GM21723 (cell line): Measurements from ENCODE around the gene SHC3.

Source experiments
- ATAC-seq: cut with Tn5 transposase; IDR thresholded peaks from one replicate; pipeline ENCODE4 v1.9.1; 2021; ENCODE audit warnings: mild to moderate bottlenecking, moderate library complexity; ENCODE audit not compliant: unreplicated experiment

SHC3 gene

GRCh38 chr9:89006267-89006666 lies 172.4 kb downstream of the SHC3 start:
- no peak for ATAC-seq

DNA sequence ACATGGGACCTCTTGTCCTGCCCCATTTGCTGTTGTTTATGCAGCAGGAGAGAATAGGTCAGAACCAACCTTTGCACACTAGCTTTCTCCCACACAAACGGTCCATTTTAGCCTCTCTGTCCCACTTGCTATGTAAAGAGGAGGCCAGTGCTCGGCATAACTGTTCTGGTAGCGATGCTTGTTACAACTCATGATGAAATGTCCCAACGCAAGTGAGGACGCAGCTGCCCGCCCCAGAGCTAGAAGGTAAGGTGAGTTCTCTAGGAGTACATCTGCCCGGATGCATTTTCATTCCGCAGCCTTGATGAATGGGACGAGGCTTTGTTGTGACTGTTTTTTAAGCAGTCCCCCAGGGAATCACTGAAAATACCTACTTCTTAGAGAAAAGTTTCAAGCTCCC lies 173.3 kb downstream of the SHC3 start:
- no peak for ATAC-seq

GRCh38 chr9:89002987-89003386 lies 175.6 kb downstream of the SHC3 start:
- no peak for ATAC-seq

DNA sequence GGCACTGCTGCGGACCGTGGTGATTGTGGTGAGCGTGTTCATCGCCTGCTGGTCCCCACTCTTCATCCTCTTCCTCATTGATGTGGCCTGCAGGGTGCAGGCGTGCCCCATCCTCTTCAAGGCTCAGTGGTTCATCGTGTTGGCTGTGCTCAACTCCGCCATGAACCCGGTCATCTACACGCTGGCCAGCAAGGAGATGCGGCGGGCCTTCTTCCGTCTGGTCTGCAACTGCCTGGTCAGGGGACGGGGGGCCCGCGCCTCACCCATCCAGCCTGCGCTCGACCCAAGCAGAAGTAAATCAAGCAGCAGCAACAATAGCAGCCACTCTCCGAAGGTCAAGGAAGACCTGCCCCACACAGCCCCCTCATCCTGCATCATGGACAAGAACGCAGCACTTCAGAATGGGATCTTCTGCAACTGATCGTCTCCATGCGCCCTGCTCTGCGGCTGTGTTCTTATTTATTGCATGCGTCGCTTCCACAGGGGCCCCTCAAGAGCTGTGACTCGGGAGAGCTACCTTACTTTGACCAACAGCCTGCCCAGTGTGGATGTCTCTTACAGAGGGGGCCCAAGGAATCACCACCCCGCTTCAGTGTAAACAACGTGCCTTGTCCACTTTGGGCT lies 176.6 kb downstream of the SHC3 start:
- ATAC-seq = no peak

DNA sequence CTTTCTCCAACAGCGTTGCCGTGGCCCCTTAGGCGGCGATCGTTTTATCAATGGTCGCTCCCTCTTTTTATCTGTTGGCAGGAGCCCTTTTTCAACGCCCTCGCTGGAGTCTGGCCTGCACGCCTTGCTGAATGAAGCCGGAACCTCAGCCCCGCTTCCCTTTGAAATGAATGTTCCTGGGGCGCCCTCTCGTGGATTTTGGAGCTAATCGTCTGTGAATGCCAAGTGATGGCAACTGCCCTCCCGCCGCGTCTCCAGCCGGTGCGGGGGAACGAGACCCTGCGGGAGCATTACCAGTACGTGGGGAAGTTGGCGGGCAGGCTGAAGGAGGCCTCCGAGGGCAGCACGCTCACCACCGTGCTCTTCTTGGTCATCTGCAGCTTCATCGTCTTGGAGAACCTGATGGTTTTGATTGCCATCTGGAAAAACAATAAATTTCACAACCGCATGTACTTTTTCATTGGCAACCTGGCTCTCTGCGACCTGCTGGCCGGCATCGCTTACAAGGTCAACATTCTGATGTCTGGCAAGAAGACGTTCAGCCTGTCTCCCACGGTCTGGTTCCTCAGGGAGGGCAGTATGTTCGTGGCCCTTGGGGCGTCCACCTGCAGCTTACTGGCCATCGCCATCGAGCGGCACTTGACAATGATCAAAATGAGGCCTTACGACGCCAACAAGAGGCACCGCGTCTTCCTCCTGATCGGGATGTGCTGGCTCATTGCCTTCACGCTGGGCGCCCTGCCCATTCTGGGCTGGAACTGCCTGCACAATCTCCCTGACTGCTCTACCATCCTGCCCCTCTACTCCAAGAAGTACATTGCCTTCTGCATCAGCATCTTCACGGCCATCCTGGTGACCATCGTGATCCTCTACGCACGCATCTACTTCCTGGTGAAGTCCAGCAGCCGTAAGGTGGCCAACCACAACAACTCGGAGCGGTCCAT lies 177.4 kb downstream of the SHC3 start:
- no peak for ATAC-seq

DNA sequence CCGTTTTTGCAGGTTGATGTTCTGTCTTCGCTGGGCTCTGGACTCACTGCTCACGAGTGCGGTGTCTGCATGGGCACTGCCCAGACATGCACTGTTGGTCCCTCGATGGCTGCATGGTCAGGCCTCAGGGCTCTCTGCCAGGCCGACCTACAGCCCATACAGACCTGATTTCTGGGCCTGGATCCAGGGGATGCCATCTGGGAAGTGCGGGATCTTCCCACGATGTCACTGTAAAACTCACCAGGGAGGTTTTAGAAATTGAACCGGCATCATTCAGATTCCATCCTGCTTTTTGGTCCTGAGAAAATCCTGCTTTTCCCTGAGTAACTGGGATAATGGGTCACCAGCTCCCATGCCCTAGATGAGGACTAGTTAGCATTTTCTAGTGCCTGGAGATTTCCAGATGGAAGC lies 178.2 kb downstream of the SHC3 start:
- no peak for ATAC-seq

DNA sequence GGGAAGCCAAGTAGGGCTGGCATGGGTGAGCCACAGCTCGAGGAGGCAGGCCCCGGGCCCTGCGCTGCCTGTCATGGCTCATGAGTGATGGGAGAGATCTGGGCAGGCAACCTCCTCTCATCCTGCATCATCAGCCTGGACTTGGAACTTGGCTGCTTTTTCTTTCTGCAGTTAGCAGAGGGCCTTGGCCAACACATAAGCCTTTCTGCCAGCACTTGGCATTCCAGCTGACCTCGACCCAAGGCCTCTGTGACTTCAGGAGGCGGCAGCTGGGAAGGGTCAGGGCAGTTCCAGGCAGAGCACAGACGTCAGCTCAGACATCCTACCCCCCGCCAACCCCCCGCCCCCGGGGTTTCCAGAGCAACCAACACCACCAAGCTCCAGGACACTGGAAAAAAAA lies 179.7 kb downstream of the SHC3 start:
- ATAC-seq = no peak

- no peak for ATAC-seq
Measured at GRCh38 chr9:88998503-88998902, 180.1 kb downstream of the SHC3 start.

DNA sequence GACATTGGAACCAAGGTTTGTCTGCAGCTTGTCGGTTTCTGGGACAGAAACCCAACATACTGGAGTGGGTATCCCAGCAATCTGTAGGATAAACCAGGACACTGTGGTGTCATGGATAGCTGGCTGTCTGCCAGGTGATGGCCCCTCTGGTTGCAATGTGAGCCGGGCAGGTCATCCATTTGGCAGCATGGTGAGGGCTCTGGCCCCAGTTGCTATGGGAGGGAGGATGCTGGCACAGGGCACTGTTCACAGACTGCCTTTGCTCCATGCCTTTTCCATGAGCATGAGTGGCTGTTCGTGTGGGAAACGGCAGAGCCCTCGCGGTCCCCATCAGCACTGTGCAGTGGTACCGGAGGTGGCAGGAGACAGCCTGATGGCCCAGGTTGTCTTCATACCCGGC lies 181.0 kb downstream of the SHC3 start:
- no peak for ATAC-seq

DNA sequence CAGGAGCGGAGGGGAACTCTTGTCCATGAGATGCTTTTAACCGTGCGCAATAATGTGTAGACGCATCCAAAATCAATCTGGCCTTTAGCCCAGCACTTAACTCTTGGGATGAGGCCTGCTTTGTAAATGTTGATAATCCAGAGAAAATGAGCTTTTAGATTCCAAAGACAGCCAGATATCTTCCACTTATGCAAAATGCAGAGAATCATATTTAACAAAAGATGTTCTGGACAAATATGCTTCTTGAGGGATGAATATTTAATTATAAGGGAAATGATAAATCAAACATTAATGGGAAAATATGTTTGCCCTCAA lies 181.7 kb downstream of the SHC3 start:
- no peak for ATAC-seq

DNA sequence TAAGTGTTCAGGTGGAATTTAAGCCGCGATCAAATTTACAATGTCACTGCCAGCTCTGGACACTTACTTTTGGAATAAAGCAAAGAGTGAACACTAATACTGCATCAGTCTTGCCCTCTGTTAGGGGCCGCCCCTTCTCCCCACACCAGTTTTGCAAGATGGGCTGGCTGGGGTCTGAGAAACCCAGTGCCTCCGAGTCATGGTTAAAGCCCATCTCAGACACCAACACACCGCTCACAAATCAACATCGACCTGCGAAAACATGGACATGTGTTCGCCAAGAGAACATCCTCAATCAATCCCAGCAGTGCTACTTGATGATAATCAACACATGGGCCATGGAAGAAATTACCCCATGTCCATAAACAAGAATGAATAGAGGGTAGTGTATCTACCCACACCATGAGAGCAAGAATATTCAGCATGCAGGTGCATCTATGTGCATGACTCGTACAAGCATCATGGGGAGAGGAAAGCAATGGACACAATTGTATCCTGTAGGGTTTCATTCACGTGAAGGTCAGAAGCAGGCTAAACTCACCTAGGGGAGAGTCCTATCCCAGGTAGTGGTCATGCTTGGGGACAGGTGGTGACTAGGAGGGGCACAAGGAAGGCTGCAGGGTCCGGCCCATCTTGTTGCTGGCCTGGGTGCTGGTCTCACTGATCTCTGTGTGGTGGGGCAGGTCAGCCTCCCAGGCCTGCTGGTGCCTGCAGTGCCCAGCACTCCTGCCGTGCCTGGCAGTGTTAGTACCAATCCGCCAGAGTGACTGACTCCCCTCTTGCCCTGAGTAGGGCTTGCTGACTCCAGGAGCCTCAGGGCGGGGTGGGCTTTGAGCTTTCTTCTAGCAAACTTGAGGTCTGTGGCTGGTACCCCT lies 182.3 kb downstream of the SHC3 start:
- ATAC-seq = no peak

GRCh38 chr9:88995627-88996026 lies 183.0 kb downstream of the SHC3 start:
- ATAC-seq = no peak

DNA sequence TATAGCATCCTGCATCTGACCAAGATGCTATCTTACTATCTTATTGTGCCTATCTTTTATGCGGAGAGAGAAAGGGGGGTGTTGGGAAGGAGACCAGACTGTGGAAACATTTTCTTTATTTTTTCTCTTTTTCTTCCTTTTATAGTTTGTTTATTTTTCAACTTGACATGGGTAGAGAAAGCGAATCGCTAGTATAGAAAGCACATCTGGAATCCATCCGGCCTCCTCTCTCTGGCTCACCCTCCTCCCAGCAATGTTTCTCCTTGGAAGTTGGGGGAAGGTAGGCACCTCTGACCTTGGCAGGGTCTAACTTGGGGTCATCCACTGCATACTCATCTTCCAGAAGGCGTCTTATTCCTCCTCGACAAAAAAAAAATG lies 183.4 kb downstream of the SHC3 start:
- no peak for ATAC-seq

DNA sequence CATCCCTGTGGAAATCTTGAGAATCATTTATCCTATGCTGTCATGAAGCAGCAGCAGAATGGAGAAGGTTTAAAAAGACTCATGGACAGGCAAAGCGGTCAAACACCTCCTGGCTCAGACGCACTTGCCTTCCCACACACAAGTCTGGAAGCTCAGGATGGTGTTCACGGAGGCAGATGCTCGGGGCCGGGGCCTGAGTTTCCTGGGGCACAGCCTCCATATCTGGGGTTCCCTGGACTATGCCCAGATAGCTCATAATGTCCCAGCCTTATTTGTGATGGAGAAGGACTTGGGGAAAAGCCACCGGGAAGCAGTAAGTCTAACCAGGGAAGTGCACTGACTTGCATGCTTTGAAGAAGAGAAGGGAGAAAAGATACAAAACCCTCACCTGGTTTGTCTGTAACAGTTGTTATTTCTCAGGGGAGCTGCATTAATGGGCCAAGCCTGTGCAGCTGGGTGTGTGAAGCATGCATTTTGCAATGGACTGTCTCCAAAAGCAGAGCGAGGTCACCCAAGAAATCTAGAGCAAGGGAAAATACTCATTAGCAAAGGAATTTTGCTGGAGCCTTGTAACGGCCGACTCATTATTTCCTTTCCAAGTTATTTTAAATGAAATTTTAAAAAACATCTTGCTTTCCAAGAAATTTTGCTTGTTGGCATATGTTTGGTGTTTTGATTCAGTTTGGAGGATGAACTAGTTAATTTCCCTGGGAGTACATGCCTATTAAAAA lies 184.0 kb downstream of the SHC3 start:
- no peak for ATAC-seq

DNA sequence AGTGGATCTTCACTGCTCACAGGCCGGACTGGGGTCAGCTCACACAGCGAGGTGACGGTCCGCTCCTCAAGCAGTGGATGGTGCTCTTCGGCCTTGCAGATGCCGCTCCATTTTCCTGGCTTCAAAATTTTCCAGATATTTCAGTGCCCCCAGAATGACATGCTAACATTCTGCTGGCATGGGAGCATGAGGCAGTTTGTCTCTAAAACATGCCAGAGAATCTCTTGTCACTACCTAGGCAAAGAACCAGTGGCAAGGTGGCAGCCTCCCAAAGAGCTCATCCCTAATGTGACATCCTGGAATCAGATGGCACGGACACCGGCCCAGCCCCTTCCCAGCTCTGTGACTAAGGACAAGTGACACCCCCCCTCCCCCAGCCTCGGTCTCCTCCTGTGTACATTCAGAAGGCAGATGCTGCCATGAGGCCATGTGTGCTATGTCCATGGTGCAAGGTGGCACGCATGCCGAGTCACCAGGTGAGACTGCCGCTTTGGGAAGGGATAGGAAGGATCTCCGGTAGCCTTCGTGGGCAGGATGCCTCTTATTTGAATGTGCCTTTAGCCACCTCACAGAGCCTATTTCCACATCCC lies 184.7 kb downstream of the SHC3 start:
- no peak for ATAC-seq

DNA sequence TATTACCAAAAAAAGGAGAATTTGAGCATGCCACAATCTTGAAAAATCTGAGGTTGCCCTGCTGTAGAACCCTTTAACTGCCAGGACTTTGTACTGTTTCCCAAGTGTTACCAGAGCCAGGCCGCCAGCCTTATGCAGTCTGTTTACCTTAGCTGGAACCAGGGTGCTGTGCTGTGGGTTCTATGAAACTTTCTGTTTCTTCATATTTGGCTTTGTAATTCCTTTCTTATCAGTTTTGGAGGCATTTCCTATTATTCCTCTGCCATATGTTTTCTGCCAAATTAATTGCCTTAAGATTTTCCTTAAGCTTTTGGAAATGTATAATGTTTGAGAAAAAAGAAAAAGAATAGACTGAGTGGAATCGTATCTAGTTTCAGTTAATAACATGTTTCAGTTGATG lies 185.3 kb downstream of the SHC3 start:
- no peak for ATAC-seq

DNA sequence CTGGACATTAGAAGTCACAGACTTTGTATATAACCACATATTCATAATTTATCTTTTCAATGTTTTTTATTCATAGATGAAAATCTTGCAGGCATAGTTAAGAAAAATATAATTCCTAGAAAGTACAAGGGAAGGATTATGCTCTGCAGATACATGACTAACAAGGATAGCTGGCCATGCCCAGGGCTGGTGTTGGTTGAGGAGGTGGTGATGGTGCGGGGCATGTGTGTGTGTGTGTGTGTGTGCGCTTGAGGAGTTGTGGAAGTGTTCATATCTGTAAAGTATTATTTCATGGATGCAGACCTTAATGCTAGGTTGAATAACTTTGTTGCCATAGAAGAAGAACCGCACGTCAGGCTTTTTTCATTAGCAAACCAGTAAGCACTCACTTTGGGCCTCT lies 186.1 kb downstream of the SHC3 start:
- ATAC-seq = no peak

DNA sequence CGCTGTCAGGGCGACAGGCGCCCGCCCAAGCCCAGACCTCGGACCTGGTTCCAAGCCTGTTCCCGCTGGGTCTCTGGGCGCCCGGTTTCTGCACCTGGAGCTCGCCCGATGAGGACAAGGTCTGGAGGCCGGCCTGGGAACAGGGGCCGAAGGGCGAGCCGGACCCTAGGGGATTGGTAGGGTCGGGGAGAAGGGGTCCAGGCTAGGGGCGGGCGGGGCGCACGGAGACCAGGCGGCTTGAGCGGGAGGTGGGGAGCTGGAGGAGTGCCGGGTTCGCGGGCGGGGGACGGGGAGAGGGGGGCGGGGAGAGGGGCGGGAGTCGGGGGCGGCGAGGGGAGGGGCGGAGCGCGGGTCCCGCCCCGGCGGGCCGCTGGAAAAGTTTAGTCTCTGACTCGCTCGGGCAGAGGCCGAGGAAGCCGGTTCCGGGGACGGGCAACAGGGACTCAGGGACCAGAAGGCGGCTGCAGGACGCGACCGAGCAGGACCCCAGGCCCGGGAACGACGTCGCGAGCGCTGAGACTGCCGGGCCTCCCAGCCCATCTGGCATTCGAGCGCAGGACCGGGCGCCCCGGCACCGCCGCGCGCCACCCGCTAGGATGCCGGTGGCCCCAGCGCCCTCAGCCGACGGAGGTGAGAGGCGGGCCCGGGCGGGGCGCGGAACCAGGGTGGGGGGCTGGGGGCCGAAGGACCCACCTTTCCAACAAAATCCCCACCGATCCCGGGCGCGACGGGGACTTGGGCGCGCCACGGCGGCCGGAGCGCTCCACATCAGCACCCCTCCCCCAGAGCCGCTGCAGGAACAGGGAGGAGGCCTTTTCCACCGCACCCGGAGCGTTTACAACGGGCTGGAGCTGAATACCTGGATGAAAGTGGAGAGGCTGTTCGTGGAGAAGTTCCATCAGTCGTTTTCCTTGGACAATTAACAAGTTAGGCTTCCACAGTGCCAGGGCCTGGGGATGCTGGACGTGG lies 187.3 kb downstream of the SHC3 start, which contains the start of gene S1PR3:
Gene S1PR3 (plus strand): TSS at position 403 of the 969 bp plus-strand sequence. CDS start 9,733 bp downstream, outside the sequence.
- ATAC-seq = no peak

DNA sequence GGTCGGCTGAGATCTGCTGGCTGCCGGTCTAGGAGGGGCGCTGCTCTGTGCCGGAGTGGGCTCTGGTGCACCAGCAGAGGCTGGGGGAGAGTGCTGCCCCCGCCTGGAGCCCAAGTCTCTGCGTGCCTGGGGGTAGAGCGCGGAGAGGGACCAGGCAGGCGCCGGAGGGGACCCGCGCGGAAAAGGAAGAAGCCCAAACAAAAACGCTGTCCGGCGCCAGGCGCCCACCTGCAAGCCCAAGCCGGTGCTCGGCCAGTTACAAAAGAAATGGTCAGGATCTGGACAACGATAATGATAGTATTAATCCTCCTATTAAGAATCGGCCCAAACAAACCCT lies 187.9 kb downstream of the SHC3 start:
- ATAC-seq = no peak
